ENCODE measurements around the gene FOXL3.

Gene FOXL3

GRCh38 chr7:247181-247580, 42.8 kb upstream of the FOXL3 start:
- TF ChIP-seq NFIC (IDR thresholded peaks at IDR 0.05) (no peak), EP300 (IDR thresholded peaks at IDR 0.05; ENCODE audit: borderline replicate concordance) (no peak), ZBTB7A (IDR thresholded peaks at IDR 0.05; ENCODE audit: low read depth) (no peak)

- TF ChIP-seq TAF1 (IDR thresholded peaks at IDR 0.05; ENCODE audit: low read depth): no peak
- TF ChIP-seq CEBPB (IDR thresholded peaks at IDR 0.05): no peak
- TF ChIP-seq YY1 (IDR thresholded peaks at IDR 0.05; ENCODE audit: low read depth): no peak
Measured at GRCh38 chr7:247636-248035, 42.3 kb upstream of the FOXL3 start.

- TF ChIP-seq TAF1 (IDR thresholded peaks at IDR 0.05; ENCODE audit: low read depth) (no peak), TCF12 (IDR thresholded peaks at IDR 0.05; ENCODE audit: low read depth) (no peak), USF1 (IDR thresholded peaks at IDR 0.05) (no peak)
- TF ChIP-seq, protein P1, sequence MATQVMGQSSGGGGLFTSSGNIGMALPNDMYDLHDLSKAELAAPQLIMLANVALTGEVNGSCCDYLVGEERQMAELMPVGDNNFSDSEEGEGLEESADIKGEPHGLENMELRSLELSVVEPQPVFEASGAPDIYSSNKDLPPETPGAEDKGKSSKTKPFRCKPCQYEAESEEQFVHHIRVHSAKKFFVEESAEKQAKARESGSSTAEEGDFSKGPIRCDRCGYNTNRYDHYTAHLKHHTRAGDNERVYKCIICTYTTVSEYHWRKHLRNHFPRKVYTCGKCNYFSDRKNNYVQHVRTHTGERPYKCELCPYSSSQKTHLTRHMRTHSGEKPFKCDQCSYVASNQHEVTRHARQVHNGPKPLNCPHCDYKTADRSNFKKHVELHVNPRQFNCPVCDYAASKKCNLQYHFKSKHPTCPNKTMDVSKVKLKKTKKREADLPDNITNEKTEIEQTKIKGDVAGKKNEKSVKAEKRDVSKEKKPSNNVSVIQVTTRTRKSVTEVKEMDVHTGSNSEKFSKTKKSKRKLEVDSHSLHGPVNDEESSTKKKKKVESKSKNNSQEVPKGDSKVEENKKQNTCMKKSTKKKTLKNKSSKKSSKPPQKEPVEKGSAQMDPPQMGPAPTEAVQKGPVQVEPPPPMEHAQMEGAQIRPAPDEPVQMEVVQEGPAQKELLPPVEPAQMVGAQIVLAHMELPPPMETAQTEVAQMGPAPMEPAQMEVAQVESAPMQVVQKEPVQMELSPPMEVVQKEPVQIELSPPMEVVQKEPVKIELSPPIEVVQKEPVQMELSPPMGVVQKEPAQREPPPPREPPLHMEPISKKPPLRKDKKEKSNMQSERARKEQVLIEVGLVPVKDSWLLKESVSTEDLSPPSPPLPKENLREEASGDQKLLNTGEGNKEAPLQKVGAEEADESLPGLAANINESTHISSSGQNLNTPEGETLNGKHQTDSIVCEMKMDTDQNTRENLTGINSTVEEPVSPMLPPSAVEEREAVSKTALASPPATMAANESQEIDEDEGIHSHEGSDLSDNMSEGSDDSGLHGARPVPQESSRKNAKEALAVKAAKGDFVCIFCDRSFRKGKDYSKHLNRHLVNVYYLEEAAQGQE (IDR thresholded peaks at IDR 0.05; ENCODE audit: low read depth): no peak
Measured at GRCh38 chr7:248732-249435, 41.1 kb upstream of the FOXL3 start.

DNA sequence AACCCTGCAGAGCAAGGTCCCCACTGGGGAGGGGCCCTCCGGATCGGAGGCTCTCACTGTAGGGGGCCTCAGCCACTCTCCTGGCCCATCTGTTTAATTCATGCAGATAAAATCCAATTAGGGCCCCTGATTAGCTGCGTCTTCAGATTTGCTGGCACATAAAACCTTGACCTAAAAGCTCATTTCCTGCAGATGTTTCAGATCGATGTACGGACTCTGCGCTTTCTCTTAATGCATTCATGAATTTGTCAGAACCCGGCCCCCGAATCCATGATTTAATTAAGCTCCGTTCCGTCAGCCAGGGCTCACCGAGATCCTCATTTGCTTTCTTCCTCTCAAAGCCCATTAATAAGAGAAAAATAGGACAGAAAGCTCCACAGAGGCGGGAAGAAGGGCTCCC, 40.0 kb upstream of the FOXL3 start:
- no peak for TF ChIP-seq TEAD4 (IDR thresholded peaks at IDR 0.05)
- no peak for TF ChIP-seq TAF1 (IDR thresholded peaks at IDR 0.05; ENCODE audit: low read depth)
- no peak for TF ChIP-seq CREB1 (IDR thresholded peaks at IDR 0.05; ENCODE audit: low read depth)
- no peak for TF ChIP-seq MAX (IDR thresholded peaks at IDR 0.05)
- TF ChIP-seq YY1 (IDR thresholded peaks at IDR 0.05; ENCODE audit: low read depth): no peak
- TF ChIP-seq NFIC (IDR thresholded peaks at IDR 0.05): no peak
- TF ChIP-seq, protein P1 (IDR thresholded peaks at IDR 0.05; ENCODE audit: low read depth): no peak
- TF ChIP-seq EGR1 (IDR thresholded peaks at IDR 0.05): no peak
- TF ChIP-seq EP300 (IDR thresholded peaks at IDR 0.05; ENCODE audit: borderline replicate concordance): no peak
- no peak for TF ChIP-seq TCF12 (IDR thresholded peaks at IDR 0.05; ENCODE audit: low read depth)
- no peak for TF ChIP-seq FOXM1 (IDR thresholded peaks at IDR 0.05; ENCODE audit: borderline replicate concordance, low read depth)

DNA sequence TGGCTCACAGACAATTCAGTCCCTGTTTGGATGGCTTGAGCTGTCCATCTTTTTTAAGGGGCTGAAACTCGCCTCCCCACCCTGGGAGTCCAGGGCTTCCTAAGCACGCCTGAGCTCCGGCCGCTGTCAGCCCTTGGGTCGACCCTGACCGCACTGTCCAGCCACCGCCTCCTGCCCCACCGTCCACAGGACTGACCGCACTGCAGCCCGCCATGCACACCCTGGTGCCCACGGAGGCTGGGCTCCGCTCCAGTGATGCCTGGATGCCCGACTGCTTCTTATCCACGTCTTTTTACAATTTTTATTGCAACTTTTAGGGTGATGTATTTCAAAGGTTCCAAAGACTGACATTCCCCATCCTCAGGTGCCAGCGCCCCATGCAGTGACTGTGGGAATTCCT, 39.4 kb upstream of the FOXL3 start:
- TF ChIP-seq TAF1 (IDR thresholded peaks at IDR 0.05; ENCODE audit: low read depth): no peak
- no peak for TF ChIP-seq EGR1 (IDR thresholded peaks at IDR 0.05)
- TF ChIP-seq MAX (IDR thresholded peaks at IDR 0.05): no peak
- no peak for TF ChIP-seq YY1 (IDR thresholded peaks at IDR 0.05; ENCODE audit: low read depth)
- no peak for TF ChIP-seq TEAD4 (IDR thresholded peaks at IDR 0.05)
- no peak for TF ChIP-seq USF1 (IDR thresholded peaks at IDR 0.05)
- TF ChIP-seq ZBTB7A (IDR thresholded peaks at IDR 0.05; ENCODE audit: low read depth): no peak
- TF ChIP-seq TCF12 (IDR thresholded peaks at IDR 0.05; ENCODE audit: low read depth): no peak
- TF ChIP-seq RAD21 (IDR thresholded peaks at IDR 0.05; ENCODE audit: low read depth): no peak

DNA sequence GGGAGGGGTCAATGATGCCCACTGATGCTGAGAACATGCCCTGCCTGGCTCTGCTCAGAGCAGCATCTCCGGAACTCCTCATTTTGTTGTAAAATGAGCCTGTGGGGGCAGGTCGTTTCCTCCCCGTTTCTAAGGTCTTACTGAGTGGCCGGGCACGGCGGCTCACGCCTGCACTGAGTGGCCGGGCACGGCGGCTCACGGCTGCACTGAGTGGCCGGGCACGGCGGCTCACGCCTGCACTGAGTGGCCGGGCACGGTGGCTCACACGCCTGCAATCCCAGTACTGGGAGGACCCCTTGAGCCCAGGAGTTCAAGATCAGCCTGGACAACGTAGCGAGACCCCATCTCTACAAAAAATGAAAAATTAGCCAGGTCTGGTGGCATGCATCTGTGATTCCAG, 39.0 kb upstream of the FOXL3 start:
- TF ChIP-seq, protein P1 (IDR thresholded peaks at IDR 0.05; ENCODE audit: low read depth): no peak
- TF ChIP-seq TCF12 (IDR thresholded peaks at IDR 0.05; ENCODE audit: low read depth): no peak
- TF ChIP-seq ZBTB7A (IDR thresholded peaks at IDR 0.05; ENCODE audit: low read depth): no peak
- no peak for TF ChIP-seq CEBPB (IDR thresholded peaks at IDR 0.05)
- TF ChIP-seq TEAD4 (IDR thresholded peaks at IDR 0.05): no peak
- TF ChIP-seq EP300 (IDR thresholded peaks at IDR 0.05; ENCODE audit: borderline replicate concordance): no peak
- no peak for TF ChIP-seq NFIC (IDR thresholded peaks at IDR 0.05)
- TF ChIP-seq MAX (IDR thresholded peaks at IDR 0.05): no peak
- no peak for TF ChIP-seq EGR1 (IDR thresholded peaks at IDR 0.05)
- TF ChIP-seq YY1 (IDR thresholded peaks at IDR 0.05; ENCODE audit: low read depth): no peak
- no peak for TF ChIP-seq USF1 (IDR thresholded peaks at IDR 0.05)
- no peak for TF ChIP-seq CREB1 (IDR thresholded peaks at IDR 0.05; ENCODE audit: low read depth)
- TF ChIP-seq FOXM1 (IDR thresholded peaks at IDR 0.05; ENCODE audit: borderline replicate concordance, low read depth): no peak
- no peak for TF ChIP-seq TAF1 (IDR thresholded peaks at IDR 0.05; ENCODE audit: low read depth)
